ENCODE measurements around the gene S100Z.
"Not testable (repeated sequence)": the region's sequence is repeated elsewhere in the genome, so short reads cannot be mapped to it uniquely, and the experiment has no call there.

S100Z gene

GRCh38 chr5:76944638-76945037 is 94.8 kb downstream of the S100Z start:
- intact Hi-C loops (cut with DNase I), result no loop called here
- DNase-seq, result peak in 1 of 10 donors; percentile 8

GRCh38 chr5:76945238-76945637 is 95.4 kb downstream of the S100Z start:
- intact Hi-C loops (cut with DNase I); DNase-seq: not testable (repeated sequence)

GRCh38 chr5:76946090-76946489 is 96.3 kb downstream of the S100Z start:
- intact Hi-C loops (cut with DNase I), result no loop called here
- no peak for DNase-seq

- DNase-seq, result no peak
- intact Hi-C loops (cut with DNase I), result no loop called here
Observed at GRCh38 chr5:76947082-76947503, 97.3 kb downstream of the S100Z start.

- intact Hi-C loops (cut with DNase I), result no loop called here
Observed at GRCh38 chr5:76952795-76953536, 103.2 kb downstream of the S100Z start, which contains the start of gene CRHBP. TSS of gene CRHBP (plus strand) at chr5:76953045. CDS start at chr5:76953135, 90 bp downstream.

GRCh38 chr5:76953551-76954382 is 104.0 kb downstream of the S100Z start:
- DNase-seq, result peak in 8 of 10 donors; percentile 23 to 91 (median 36)
- intact Hi-C loops (cut with DNase I), result no loop called here

More at GRCh38 chr5:76952795-76953536, 103.2 kb downstream of the S100Z start, which contains the start of gene CRHBP:
- DNase-seq, result peak in 1 of 10 donors; percentile 53

- intact Hi-C loops (cut with DNase I), result no loop called here
- DNase-seq, result peak in 2 of 10 donors; percentile 5 to 82
Observed at GRCh38 chr5:76954383-76954763, 104.6 kb downstream of the S100Z start.

- intact Hi-C loops (cut with DNase I), result no loop called here
- no peak for DNase-seq
Observed at GRCh38 chr5:76956033-76956432, 106.2 kb downstream of the S100Z start.

GRCh38 chr5:76958991-76959767 is 109.4 kb downstream of the S100Z start:
- intact Hi-C loops (cut with DNase I), result no loop called here
- DNase-seq, result no peak

- DNase-seq, result no peak
- intact Hi-C loops (cut with DNase I), result no loop called here
Observed at GRCh38 chr5:76960004-76960625, 110.3 kb downstream of the S100Z start.

- no peak for DNase-seq
Observed at GRCh38 chr5:76964060-76964459, 114.2 kb downstream of the S100Z start.

More at GRCh38 chr5:76964060-76964459, 114.2 kb downstream of the S100Z start:
- intact Hi-C loops (cut with DNase I), result no loop called here
